ENCODE results near the gene ULK1.

- TF ChIP-seq CTCF (IDR thresholded peaks at IDR 0.05 in 2 of 3, conservative IDR thresholded peaks at IDR 0.05 in 1 of 3; ENCODE audit: borderline replicate concordance in 1 of 3, insufficient read depth in 1 of 3, low read depth in 2 of 3, low read length in 2 of 3) (no peak), REST (IDR thresholded peaks at IDR 0.05; ENCODE audit: low read depth) (no peak), POLR2A (IDR thresholded peaks at IDR 0.05; ENCODE audit: borderline replicate concordance, extremely low read depth, insufficient read depth, insufficient read length) (no peak), EZH2 (IDR thresholded peaks at IDR 0.05) (no peak), TCF7L2 (IDR thresholded peaks at IDR 0.05; ENCODE audit: borderline replicate concordance, extremely low read depth, insufficient read depth, insufficient read length) (no peak), MAX (IDR thresholded peaks at IDR 0.05) (no peak), ZBTB33 (IDR thresholded peaks at IDR 0.05; ENCODE audit: extremely low read depth, insufficient replicate concordance, low read length) (no peak), POLR2AphosphoS5 (IDR thresholded peaks at IDR 0.05; ENCODE audit: low read depth, low read length) (no peak), RAD21 (IDR thresholded peaks at IDR 0.05; ENCODE audit: low read depth) (no peak)
Observed at GRCh38 chr12:131947482-131948027, 53.1 kb downstream of the ULK1 start.

Measured in HCT116 (cell line).